Upper lobe of right lung (tissue), 1 donor: ENCODE data around the gene RFX7. TPM values are rescaled to one million over a fixed set of nuclear protein-coding genes. Genes with fewer than 3 reads are reported as not detected.

ENCODE experiments used
- ATAC-seq: fragments of 200-7000 bp; cut with Tn5 transposase; one replicate; pipeline ENCODE4 v1.9.1; 2020; ENCODE audit warnings: mild to moderate bottlenecking, moderate library complexity
- DNase-seq: peaks from one replicate; pipeline ENCODE4 v3.0.0-alpha.2; 2020
- H3K27ac ChIP-seq: fragments of 200-600 bp; one replicate; pipeline ENCODE4 v1.8.0; 2022
- H3K27me3 ChIP-seq: fragments of 200-600 bp; one replicate; pipeline ENCODE4 v1.8.0; 2022; ENCODE audit warnings: mild to moderate bottlenecking
- H3K36me3 ChIP-seq: fragments of 200-600 bp; one replicate; pipeline ENCODE4 v1.8.0; 2022
- H3K4me1 ChIP-seq: fragments of 200-600 bp; one replicate; pipeline ENCODE4 v1.8.0; 2022
- H3K4me3 ChIP-seq: fragments of 200-600 bp; one replicate; pipeline ENCODE4 v1.8.0; 2022; ENCODE audit warnings: mild to moderate bottlenecking
- H3K9me3 ChIP-seq: fragments of 200-600 bp; one replicate; pipeline ENCODE4 v1.8.0; 2022
- intact Hi-C: fragments of 100-400 bp; cut with DNase I; formaldehyde crosslinking; loops from one replicate; pipeline ENCODE4 v1.11.0; 2022
- total RNA-seq: library from RNA; stranded (reverse); fragmentation: NEBNext Ultra II Directional; extraction: Animal tissue kit (Norgen Biotek cat#: 25700); gene quantifications from one replicate; pipeline ENCODE4 v1.2.1, GENCODE V29; 2021
- TF ChIP-seq, protein P1 (sequence below): fragments of 200-600 bp; IDR thresholded peaks from one replicate; pipeline ENCODE4 v1.8.0; 2022; ENCODE audit warnings: antibody characterized with exemption
- donor health status: DM: no; HTN: yes; CAD: no; lungs with severe emphysema.

The RFX7 gene
- total RNA-seq, 1 donor from 2014 or later = 15.7 TPM

DNA sequence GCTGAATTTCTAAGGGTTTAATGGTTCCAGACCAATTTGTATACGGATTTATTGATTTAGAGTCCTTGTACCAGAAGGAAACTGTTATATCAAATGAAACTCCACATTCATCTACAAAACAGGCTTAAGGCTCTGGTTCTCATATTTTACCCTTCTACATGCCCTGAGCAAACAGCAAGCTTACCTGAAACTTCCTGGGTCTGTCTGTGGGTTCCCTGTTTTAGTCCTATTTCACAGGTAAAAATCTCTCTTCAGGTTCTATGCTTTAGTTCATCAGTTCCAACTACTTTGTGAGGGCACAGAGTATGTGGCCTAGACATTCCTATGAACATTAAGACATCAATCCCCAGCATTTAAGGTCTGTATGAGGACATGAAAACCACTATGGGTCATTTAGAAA lies 57.7 kb downstream of the RFX7 start:
- ATAC-seq = no peak
- Histone ChIP-seq H3K36me3 (no peaks in the 10 kb centered on the region), H3K27me3 (no peaks in the 10 kb centered on the region), H3K27ac (no peak overlapping the region), H3K4me3 (no peak overlapping the region), H3K4me1 (peaks cover 4% of the 10 kb centered on the region), H3K9me3 (no peaks in the 10 kb centered on the region)
- intact Hi-C loops = no loop called here
- DNase-seq = no peak
- TF ChIP-seq, protein P1, sequence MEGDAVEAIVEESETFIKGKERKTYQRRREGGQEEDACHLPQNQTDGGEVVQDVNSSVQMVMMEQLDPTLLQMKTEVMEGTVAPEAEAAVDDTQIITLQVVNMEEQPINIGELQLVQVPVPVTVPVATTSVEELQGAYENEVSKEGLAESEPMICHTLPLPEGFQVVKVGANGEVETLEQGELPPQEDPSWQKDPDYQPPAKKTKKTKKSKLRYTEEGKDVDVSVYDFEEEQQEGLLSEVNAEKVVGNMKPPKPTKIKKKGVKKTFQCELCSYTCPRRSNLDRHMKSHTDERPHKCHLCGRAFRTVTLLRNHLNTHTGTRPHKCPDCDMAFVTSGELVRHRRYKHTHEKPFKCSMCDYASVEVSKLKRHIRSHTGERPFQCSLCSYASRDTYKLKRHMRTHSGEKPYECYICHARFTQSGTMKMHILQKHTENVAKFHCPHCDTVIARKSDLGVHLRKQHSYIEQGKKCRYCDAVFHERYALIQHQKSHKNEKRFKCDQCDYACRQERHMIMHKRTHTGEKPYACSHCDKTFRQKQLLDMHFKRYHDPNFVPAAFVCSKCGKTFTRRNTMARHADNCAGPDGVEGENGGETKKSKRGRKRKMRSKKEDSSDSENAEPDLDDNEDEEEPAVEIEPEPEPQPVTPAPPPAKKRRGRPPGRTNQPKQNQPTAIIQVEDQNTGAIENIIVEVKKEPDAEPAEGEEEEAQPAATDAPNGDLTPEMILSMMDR = no peak

DNA sequence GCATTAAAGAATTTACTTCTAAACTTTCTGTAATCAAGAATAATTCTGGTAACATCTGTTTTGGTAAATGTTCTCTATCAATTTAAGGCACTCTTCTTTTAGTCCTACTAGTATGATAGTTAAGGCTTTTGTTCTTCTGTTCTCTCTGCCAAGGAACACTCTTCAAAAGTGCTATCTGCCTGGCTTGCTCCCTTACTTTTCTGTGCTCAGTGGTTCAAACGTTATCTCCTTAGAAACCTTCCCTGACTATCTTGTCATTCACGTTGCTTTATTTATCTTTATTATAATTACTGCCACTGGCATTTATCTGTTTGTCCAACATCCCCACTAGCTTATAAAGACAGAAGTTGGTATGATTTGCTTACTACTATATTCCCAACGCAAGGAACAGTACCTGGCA lies 59.2 kb downstream of the RFX7 start:
- no peak for ATAC-seq
- Histone ChIP-seq H3K36me3 (no peaks in the 10 kb centered on the region), H3K4me3 (no peak overlapping the region), H3K9me3 (no peaks in the 10 kb centered on the region), H3K27me3 (no peaks in the 10 kb centered on the region), H3K4me1 (peaks cover 4% of the 10 kb centered on the region), H3K27ac (no peak overlapping the region)
- no peak for DNase-seq
- intact Hi-C loops = no loop called here
- TF ChIP-seq, protein P1 = no peak

DNA sequence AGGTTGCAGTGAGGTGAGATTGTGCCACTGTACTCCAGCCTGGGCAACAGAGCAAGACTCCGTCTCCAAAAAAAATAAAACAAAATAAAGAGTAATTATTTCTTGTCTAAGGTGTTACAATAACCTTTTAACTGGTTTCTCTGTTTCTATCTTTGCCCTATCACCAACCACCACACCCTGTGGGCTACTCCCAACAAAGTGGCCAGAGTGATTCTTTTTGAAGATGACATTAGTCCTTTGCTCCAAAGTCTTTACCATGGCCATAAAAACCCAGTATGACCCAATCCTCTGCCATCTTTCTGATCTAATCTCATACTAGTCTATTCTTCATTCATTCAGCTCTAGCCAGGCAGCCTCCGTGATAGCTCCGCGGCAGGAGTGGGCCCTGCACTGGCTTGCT lies 62.8 kb downstream of the RFX7 start:
- intact Hi-C loops = no loop called here
- H3K4me1 ChIP-seq = no peaks in the 10 kb centered on the region
- ATAC-seq = no peak

DNA sequence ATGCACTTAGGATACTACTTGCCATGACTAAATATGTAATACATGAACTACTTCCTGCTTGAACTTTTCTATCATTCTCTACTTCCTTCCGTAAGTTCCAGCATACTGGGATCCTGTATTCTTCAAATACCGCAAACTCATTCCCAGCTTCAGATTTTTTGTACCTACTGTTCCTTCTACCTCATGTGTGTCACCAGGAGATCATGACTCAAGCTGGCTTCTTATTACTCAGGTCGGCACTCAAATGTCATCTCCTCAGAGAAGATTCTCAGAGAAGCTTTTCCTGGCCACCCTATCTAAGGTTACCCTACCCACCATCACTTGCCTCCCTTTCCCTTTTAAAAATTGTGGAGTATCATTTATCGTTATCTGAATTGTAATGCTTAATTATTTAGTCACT lies 66.7 kb downstream of the RFX7 start:
- intact Hi-C loops = no loop called here
- DNase-seq (no peak), ATAC-seq (no peak)
- TF ChIP-seq, protein P1 = no peak
- H3K4me3 ChIP-seq = no peak overlapping the region
- no peaks in the 10 kb centered on the region for H3K4me1 ChIP-seq
- H3K9me3 ChIP-seq = no peaks in the 10 kb centered on the region
- no peak overlapping the region for H3K27ac ChIP-seq
- H3K36me3 ChIP-seq = peaks cover 4% of the 10 kb centered on the region
- no peaks in the 10 kb centered on the region for H3K27me3 ChIP-seq

More for the DNA sequence above, 62.8 kb downstream of the RFX7 start:
- Histone ChIP-seq H3K4me3 (no peak overlapping the region), H3K27me3 (no peaks in the 10 kb centered on the region), H3K36me3 (no peaks in the 10 kb centered on the region), H3K27ac (no peak overlapping the region), H3K9me3 (no peaks in the 10 kb centered on the region)
- no peak for DNase-seq
- TF ChIP-seq, protein P1 = no peak

DNA sequence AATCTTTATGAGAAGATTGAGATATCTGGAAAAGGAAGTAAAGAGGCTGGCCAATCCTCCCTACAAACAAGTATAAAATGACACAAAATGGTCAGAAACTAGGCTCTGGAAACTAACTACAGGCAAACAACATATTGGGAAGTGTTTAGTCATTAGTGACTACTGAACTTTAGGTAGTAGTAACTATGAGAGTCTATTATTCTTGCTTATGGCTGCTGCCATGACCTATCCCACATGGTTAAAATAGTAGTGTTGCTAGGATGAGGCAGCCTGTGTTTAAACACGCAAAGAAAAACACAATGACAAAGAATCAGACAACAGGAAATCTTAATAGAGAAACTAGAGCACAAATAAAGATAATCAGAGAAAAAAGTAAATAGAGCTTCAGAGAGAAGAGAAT lies 67.9 kb downstream of the RFX7 start:
- no peak overlapping the region for H3K4me3 ChIP-seq
- no peak overlapping the region for H3K27ac ChIP-seq
- H3K4me1 ChIP-seq = no peaks in the 10 kb centered on the region
- intact Hi-C loops = no loop called here
- no peak for DNase-seq
- TF ChIP-seq, protein P1 = no peak
- H3K36me3 ChIP-seq = peaks cover 4% of the 10 kb centered on the region
- no peak for ATAC-seq
- no peaks in the 10 kb centered on the region for H3K27me3 ChIP-seq
- H3K9me3 ChIP-seq = no peaks in the 10 kb centered on the region

DNA sequence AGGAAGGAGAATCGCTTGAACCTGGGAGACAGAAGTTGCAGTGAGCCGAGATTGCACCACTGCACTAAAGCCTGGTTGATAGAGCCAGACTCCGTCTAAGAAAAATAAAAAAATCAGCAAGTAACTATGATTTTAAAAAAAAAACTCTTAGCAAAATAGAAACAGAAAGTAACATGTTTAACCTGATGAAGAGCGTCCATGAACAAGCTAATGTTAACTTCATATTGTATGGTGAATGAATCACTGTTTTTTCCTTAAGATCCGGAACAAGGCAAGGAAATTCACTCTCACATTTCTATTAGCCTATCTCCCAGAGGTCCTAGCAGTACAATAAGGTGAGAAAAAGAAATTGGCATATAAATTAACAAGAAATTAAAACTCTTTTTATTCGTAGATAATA lies 69.0 kb downstream of the RFX7 start:
- peaks cover 4% of the 10 kb centered on the region for H3K36me3 ChIP-seq
- no peak overlapping the region for H3K4me3 ChIP-seq
- TF ChIP-seq, protein P1 = no peak
- no peaks in the 10 kb centered on the region for H3K27me3 ChIP-seq
- H3K27ac ChIP-seq = no peak overlapping the region
- DNase-seq = no peak
- no peak for ATAC-seq
- H3K4me1 ChIP-seq = no peaks in the 10 kb centered on the region
- intact Hi-C loops = no loop called here
- H3K9me3 ChIP-seq = no peaks in the 10 kb centered on the region
